ENCODE results near the gene CFAP97D2. TPM values are rescaled to one million over a fixed set of nuclear protein-coding genes. Genes with fewer than 3 reads are reported as not detected.

CFAP97D2 gene
- total and polyA plus RNA-seq, 2 of the 13 experiments (the other 11 are each of a cell fraction or from before 2014, with no cell fraction given) = not detected

DNA sequence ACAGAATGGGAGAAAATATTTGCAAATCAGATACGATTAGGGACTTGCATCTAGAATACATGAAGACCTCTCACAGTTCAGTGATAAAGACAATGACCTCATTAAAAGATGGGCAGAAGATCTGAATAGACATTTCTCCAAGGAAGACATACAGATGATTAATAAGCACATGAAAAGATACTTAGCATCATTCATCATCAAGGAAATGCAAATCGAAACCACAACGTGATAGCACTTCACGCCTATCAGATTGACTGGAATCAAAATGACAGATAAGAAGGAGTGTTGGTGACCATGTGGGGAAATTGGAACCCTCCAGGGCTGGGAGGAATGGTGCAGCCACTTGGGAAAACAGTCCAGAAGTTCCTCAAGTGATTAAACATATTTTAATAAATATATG lies 25.8 kb downstream of the CFAP97D2 start:
- POLR2A ChIA-PET = no interaction called here
- Histone ChIP-seq H2AFZ (ENCODE audit: low read length) (no peak overlapping the region), H4K20me1 (ENCODE audit: insufficient read depth, low read length) (no peaks in the 10 kb centered on the region), H3K9ac (ENCODE audit: insufficient read depth, low read depth, low read length) (no peak overlapping the region), H3K4me3 (replicated peaks in 1 of 3; ENCODE audit: insufficient read depth in 1 of 3, low read depth in 2 of 3, low read length in 3 of 3) (no peak overlapping the region), H3K27ac (ENCODE audit: extremely low read length, insufficient read depth, low read length) (no peak overlapping the region), H3K79me2 (ENCODE audit: insufficient read depth, low read length) (no peaks in the 10 kb centered on the region), H3K4me1 (ENCODE audit: insufficient read depth, low read length) (no peaks in the 10 kb centered on the region), H3K9me3 (ENCODE audit: low read length) (peaks cover 11% of the 10 kb centered on the region), H3K4me2 (ENCODE audit: low read depth, low read length) (no peak overlapping the region), H3K27me3 (ENCODE audit: control insufficient read depth in 1 of 2, insufficient read depth in 2 of 2, low read length in 2 of 2) (peaks cover 1 to 14% of the 10 kb centered on the region in 2 experiments; a peak in 3 of 5 replicates), H3K36me3 (replicated peaks in 1 of 2; ENCODE audit: control insufficient read depth in 1 of 2, insufficient read depth in 2 of 2, low read length in 2 of 2) (no peaks in the 10 kb centered on the region)
- 2% methylated on average over 4 of the region's 4 CpGs for WGBS (ENCODE audit: low lambda C conversion rate)
- no peak for FAIRE-seq
- CTCF ChIA-PET (ENCODE audit: low intra/inter-chr PET ratio, low total read pairs) = no interaction called here
- no TSS peak for BruUV-seq (replicated peaks)
- in situ Hi-C loops (cut with HindIII; ENCODE audit: extremely low pct_ligation_motif_present, low pct_unique_long_range_greater_than_20kb) (no loop called here), intact Hi-C loops (cut with micrococcal nuclease; ENCODE audit: unreplicated experiment) (no loop called here)
- TF ChIP-seq ZNF720 (CRISPR knock-in tag; IDR thresholded peaks at IDR 0.05) = no peak
- TF ChIP-seq SP4 (CRISPR knock-in tag; IDR thresholded peaks at IDR 0.05) = no peak
- no peak for TF ChIP-seq RBAK (CRISPR knock-in tag; IDR thresholded peaks at IDR 0.05)
- no peak for TF ChIP-seq ZNF589 (CRISPR knock-in tag; conservative IDR thresholded peaks at IDR 0.05)
- no peak for TF ChIP-seq FOXC1 (CRISPR knock-in tag; IDR thresholded peaks at IDR 0.05; ENCODE audit: borderline replicate concordance)
- no peak for TF ChIP-seq ZNF20 (CRISPR knock-in tag; IDR thresholded peaks at IDR 0.05)
- TF ChIP-seq, protein P1, sequence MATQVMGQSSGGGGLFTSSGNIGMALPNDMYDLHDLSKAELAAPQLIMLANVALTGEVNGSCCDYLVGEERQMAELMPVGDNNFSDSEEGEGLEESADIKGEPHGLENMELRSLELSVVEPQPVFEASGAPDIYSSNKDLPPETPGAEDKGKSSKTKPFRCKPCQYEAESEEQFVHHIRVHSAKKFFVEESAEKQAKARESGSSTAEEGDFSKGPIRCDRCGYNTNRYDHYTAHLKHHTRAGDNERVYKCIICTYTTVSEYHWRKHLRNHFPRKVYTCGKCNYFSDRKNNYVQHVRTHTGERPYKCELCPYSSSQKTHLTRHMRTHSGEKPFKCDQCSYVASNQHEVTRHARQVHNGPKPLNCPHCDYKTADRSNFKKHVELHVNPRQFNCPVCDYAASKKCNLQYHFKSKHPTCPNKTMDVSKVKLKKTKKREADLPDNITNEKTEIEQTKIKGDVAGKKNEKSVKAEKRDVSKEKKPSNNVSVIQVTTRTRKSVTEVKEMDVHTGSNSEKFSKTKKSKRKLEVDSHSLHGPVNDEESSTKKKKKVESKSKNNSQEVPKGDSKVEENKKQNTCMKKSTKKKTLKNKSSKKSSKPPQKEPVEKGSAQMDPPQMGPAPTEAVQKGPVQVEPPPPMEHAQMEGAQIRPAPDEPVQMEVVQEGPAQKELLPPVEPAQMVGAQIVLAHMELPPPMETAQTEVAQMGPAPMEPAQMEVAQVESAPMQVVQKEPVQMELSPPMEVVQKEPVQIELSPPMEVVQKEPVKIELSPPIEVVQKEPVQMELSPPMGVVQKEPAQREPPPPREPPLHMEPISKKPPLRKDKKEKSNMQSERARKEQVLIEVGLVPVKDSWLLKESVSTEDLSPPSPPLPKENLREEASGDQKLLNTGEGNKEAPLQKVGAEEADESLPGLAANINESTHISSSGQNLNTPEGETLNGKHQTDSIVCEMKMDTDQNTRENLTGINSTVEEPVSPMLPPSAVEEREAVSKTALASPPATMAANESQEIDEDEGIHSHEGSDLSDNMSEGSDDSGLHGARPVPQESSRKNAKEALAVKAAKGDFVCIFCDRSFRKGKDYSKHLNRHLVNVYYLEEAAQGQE (IDR thresholded peaks at IDR 0.05; ENCODE audit: borderline replicate concordance in 1 of 2, low read depth in 1 of 2, low read length in 2 of 2) = no peak
- TF ChIP-seq ZNF230 (CRISPR knock-in tag; IDR thresholded peaks at IDR 0.05) = no peak
- TF ChIP-seq, protein P2, sequence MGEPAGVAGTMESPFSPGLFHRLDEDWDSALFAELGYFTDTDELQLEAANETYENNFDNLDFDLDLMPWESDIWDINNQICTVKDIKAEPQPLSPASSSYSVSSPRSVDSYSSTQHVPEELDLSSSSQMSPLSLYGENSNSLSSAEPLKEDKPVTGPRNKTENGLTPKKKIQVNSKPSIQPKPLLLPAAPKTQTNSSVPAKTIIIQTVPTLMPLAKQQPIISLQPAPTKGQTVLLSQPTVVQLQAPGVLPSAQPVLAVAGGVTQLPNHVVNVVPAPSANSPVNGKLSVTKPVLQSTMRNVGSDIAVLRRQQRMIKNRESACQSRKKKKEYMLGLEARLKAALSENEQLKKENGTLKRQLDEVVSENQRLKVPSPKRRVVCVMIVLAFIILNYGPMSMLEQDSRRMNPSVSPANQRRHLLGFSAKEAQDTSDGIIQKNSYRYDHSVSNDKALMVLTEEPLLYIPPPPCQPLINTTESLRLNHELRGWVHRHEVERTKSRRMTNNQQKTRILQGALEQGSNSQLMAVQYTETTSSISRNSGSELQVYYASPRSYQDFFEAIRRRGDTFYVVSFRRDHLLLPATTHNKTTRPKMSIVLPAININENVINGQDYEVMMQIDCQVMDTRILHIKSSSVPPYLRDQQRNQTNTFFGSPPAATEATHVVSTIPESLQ (CRISPR knock-in tag; conservative IDR thresholded peaks at IDR 0.05) = no peak
- no peak for TF ChIP-seq RAD51 (IDR thresholded peaks at IDR 0.05; ENCODE audit: borderline replicate concordance)
- TF ChIP-seq FOXO1 (CRISPR knock-in tag; IDR thresholded peaks at IDR 0.05) = no peak
- no peak for TF ChIP-seq ZNF737 (CRISPR knock-in tag; IDR thresholded peaks at IDR 0.05; ENCODE audit: borderline replicate concordance)
- no peak for TF ChIP-seq RAD21 (CRISPR knock-in tag; IDR thresholded peaks at IDR 0.05)
- TF ChIP-seq U2AF1 (optimal IDR thresholded peaks at IDR 0.05; ENCODE audit: low read depth, low read length) = no peak
- TF ChIP-seq, protein P3, sequence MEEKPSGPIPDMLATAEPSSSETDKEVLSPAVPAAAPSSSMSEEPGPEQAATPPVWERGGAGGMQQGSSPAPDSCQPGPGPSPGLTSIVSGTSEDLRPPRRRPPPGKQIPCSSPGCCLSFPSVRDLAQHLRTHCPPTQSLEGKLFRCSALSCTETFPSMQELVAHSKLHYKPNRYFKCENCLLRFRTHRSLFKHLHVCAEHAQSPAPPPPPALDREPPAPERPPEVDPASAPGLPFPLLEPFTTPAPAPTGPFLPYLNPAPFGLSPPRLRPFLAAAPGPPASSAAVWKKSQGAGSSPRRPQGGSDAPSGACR (CRISPR knock-in tag; IDR thresholded peaks at IDR 0.05) = no peak
- no peak for TF ChIP-seq ZNF30 (CRISPR knock-in tag; IDR thresholded peaks at IDR 0.05)
- ATAC-seq = no peak
- DNase-seq (ENCODE audit: low spot score) = no peak

Data from HepG2 (cell line).